H1 (cell line): ENCODE measurements around the gene IRGQ. TPM values are rescaled to one million over a fixed set of nuclear protein-coding genes. Genes with fewer than 3 reads are reported as not detected.
A peak's percentile ranks its signal among the peaks of the same experiment; 100 is the strongest.

Experiments
- ASH2L ChIP-seq: fragments of 200-600, 300-600 bp; sonication (generic); IDR thresholded peaks from one replicate; pipeline ENCODE4 v1.7.1; 2017; ENCODE audit warnings: low read length
- BACH1 ChIP-seq: IDR thresholded peaks from 2 replicates; pipeline ENCODE4 v1.6.1; 2012; ENCODE audit warnings: low read length, improper control_type of control experiment
- BCL11A ChIP-seq, 2 experiments: IDR thresholded peaks; one replicate each; pipeline ENCODE4 v1.6.1; 2011; ENCODE audit warnings: low read depth in 2 of 2, low read length in 2 of 2, mild to moderate bottlenecking in 2 of 2
- CBX5 ChIP-seq: fragments of 300-800, 300-1000 bp; sonication (generic); IDR thresholded peaks from 2 replicates; pipeline ENCODE4 v1.7.1; 2016; ENCODE audit warnings: antibody characterized with exemption, low read length, low read depth
- CREB1 ChIP-seq: IDR thresholded peaks from 2 replicates; pipeline ENCODE4 v1.6.1; 2012; ENCODE audit warnings: inconsistent platforms
- EP300 ChIP-seq, 2 experiments: IDR thresholded peaks; 1 replicate in 1 of 2; 2 replicates in 1 of 2; pipeline ENCODE4 v1.6.1; 2011 to 2012; ENCODE audit warnings: low read depth in 2 of 2, low read length in 2 of 2, mild to moderate bottlenecking in 2 of 2, borderline replicate concordance in 1 of 2, inconsistent platforms in 1 of 2, moderate library complexity in 1 of 2
- FOSL1 ChIP-seq: IDR thresholded peaks from 2 replicates; pipeline ENCODE4 v1.6.1; 2011; ENCODE audit warnings: mild to moderate bottlenecking, low read depth, low read length, moderate library complexity; ENCODE audit not compliant: insufficient read depth
- HDAC2 ChIP-seq, 2 experiments: fragments of 300-600 bp in 1 of 2; sonication (generic) in 1 of 2; IDR thresholded peaks; 2 replicates each; pipeline ENCODE4 v1.6.1; 2011 to 2012; ENCODE audit warnings: low read depth in 2 of 2, low read length in 2 of 2, mild to moderate bottlenecking in 2 of 2, moderate library complexity in 2 of 2, borderline replicate concordance in 1 of 2, inconsistent platforms in 1 of 2
- HDAC6 ChIP-seq: IDR thresholded peaks from one replicate; pipeline ENCODE4 v1.7.1; 2012; ENCODE audit warnings: low read depth, mild to moderate bottlenecking, inconsistent platforms, low read length, moderate library complexity
- KDM5A ChIP-seq: fragments of 200-600 bp; IDR thresholded peaks from 2 replicates; pipeline ENCODE4 v1.7.1; 2012; ENCODE audit warnings: mild to moderate bottlenecking, low read length, inconsistent platforms, mixed read lengths
- NANOG ChIP-seq: IDR thresholded peaks from 2 replicates; pipeline ENCODE4 v1.6.1; 2011; ENCODE audit warnings: low read length, low read depth, mild to moderate bottlenecking, inconsistent platforms; ENCODE audit not compliant: insufficient read depth, poor library complexity, severe bottlenecking
- RAD21 ChIP-seq, 2 experiments: IDR thresholded peaks in 1 of 2; conservative IDR thresholded peaks in 1 of 2; 2 replicates each; pipeline ENCODE4 v1.6.1; 2011; ENCODE audit warnings: low read depth in 2 of 2, low read length in 2 of 2, improper control_type of control experiment in 1 of 2, inconsistent platforms in 1 of 2, mild to moderate bottlenecking in 1 of 2, moderate library complexity in 1 of 2
- SIN3A ChIP-seq, 2 experiments: IDR thresholded peaks in 1 of 2; conservative IDR thresholded peaks in 1 of 2; 2 replicates each; pipeline ENCODE4 v1.6.1; 2011 to 2012; ENCODE audit warnings: low read length in 2 of 2, improper control_type of control experiment in 1 of 2, low read depth in 1 of 2, mild to moderate bottlenecking in 1 of 2
- SIX5 ChIP-seq: IDR thresholded peaks from 2 replicates; pipeline ENCODE4 v1.6.1; 2011; ENCODE audit warnings: mild to moderate bottlenecking, low read depth, low read length
- TAF1 ChIP-seq: IDR thresholded peaks from 2 replicates; pipeline ENCODE4 v1.6.1; 2011; ENCODE audit warnings: mild to moderate bottlenecking, low read depth, low read length
- TAF7 ChIP-seq: optimal IDR thresholded peaks from 2 replicates; pipeline ENCODE3; 2011; ENCODE audit warnings: low read depth, mild to moderate bottlenecking, inconsistent platforms, low read length, moderate library complexity, borderline replicate concordance
- TEAD4 ChIP-seq: IDR thresholded peaks from 2 replicates; pipeline ENCODE4 v1.6.1; 2012; ENCODE audit warnings: low read depth, low read length, inconsistent platforms, mixed read lengths
- polyA plus RNA-seq, 7 experiments: library from polyadenylated mRNA; depleted of rRNA in 3 of 7; stranded (reverse) in 5 of 7; unstranded in 2 of 7; fragments of >200 nt in 5 of 7; fragments of 200-250 nt in 2 of 7; gene quantifications; 1 replicate in 5 of 7; 2 replicates in 1 of 7; 4 replicates in 1 of 7; pipeline versions ENCODE4 v1.2.1 to v1.2.3, GENCODE V29; 2011 to 2013; ENCODE audit warnings: missing spikeins in 2 of 7, mixed read lengths in 2 of 7
- total RNA-seq: library from RNA; stranded (reverse); fragmentation: NEBNext Ultra II Directional; extraction: Animal tissue kit (Norgen Biotek cat#: 25700); gene quantifications from 2 replicates; pipeline ENCODE4 v1.2.1, GENCODE V29; 2021
- TF ChIP-seq, protein P1 (sequence below): IDR thresholded peaks from 2 replicates; pipeline ENCODE4 v1.6.1; 2011; ENCODE audit warnings: low read length, improper control_type of control experiment
- TF ChIP-seq, protein P2 (sequence below): IDR thresholded peaks from 2 replicates; pipeline ENCODE4 v1.6.1; 2012; ENCODE audit warnings: inconsistent platforms

The IRGQ gene
- total and polyA plus RNA-seq, 2 of the 8 experiments (the other 6 are each of a cell fraction or from before 2014, with no cell fraction given) = 16.0 to 42.9 TPM

DNA sequence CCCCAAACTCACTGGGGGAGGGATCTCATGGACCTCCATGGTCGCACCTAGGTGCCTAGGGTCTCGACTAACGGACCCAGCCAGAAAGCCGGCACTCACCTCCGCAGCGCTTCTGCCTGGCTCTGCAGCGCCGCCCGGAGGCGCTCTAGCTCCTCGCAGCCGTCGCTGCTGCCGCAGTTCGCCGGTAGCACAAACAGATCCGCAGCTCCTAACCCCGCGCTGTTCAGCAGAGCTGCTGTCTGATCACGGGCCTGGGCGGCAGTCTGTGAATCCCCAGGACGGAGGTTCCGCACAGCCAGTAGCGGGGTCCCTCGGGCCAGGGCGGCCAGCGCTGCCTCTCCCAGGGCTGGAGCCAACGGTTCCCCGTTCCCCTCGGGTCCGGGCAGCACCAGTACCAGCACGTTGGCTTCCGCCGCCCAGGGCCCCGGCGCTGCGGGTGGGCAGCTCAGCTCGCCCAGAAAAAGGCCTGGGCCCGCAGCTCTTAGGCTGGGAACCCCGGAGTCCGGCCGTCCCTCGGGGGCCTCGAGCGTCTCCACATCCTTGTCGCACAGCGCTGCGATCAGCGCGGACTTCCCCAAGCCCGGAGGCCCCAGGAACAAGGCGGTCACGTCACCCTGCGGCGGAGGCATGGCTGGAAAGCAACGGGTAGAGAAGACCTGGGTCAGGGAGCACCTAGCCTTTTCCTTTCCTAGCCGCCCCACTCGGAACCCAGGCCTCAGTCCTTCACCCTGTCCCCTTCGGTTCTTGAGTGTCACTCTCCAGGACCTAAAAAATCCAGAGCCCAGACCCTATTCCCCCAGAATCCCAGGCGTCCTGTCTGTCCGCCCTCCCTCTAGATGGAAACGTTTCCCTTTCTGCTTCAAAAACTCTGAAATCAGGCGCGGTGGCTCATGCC lies 977 bp downstream of the IRGQ start (continued):
- TF ChIP-seq, protein P1, sequence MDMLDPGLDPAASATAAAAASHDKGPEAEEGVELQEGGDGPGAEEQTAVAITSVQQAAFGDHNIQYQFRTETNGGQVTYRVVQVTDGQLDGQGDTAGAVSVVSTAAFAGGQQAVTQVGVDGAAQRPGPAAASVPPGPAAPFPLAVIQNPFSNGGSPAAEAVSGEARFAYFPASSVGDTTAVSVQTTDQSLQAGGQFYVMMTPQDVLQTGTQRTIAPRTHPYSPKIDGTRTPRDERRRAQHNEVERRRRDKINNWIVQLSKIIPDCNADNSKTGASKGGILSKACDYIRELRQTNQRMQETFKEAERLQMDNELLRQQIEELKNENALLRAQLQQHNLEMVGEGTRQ = no peak
- no peak for TF ChIP-seq TAF7
- TF ChIP-seq TEAD4 = no peak
- 0 out of 2 replicates have a peak, but pooled peaks have one; percentile 22 for TF ChIP-seq CREB1
- no peak for TF ChIP-seq FOSL1
- no peak; the same call in 1 of the 2 replicates for TF ChIP-seq KDM5A
- TF ChIP-seq, protein P2, sequence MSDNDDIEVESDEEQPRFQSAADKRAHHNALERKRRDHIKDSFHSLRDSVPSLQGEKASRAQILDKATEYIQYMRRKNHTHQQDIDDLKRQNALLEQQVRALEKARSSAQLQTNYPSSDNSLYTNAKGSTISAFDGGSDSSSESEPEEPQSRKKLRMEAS = 0 out of 2 replicates have a peak, but pooled peaks have one; percentile 10
- TF ChIP-seq BCL11A (IDR thresholded peaks at IDR 0.05; ENCODE audit: low read depth in 2 of 2, low read length in 2 of 2) = no peak
- no peak for TF ChIP-seq HDAC2 (IDR thresholded peaks at IDR 0.05; ENCODE audit: borderline replicate concordance in 1 of 2, low read depth in 2 of 2, low read length in 2 of 2)
- peak; percentile 61; the same call in 1 of the 2 replicates for TF ChIP-seq TAF1
- TF ChIP-seq EP300 (IDR thresholded peaks at IDR 0.05; ENCODE audit: borderline replicate concordance in 1 of 2, low read depth in 2 of 2, low read length in 2 of 2) = 0 out of 3 replicates have a peak, but pooled peaks of 1 of the 2 experiments have one; percentile 3
- peak; percentile 87 to 95 for TF ChIP-seq RAD21 (IDR thresholded peaks at IDR 0.05 in 1 of 2, conservative IDR thresholded peaks at IDR 0.05 in 1 of 2; ENCODE audit: low read depth in 2 of 2, low read length in 2 of 2)
- no peak for TF ChIP-seq BACH1
- no peak for TF ChIP-seq SIX5
- no peak for TF ChIP-seq CBX5
- peak; percentile 6 for TF ChIP-seq NANOG
- TF ChIP-seq HDAC6 = no peak
- peak; percentile 39 for TF ChIP-seq ASH2L
- TF ChIP-seq SIN3A (conservative IDR thresholded peaks at IDR 0.05 in 1 of 2, IDR thresholded peaks at IDR 0.05 in 1 of 2; ENCODE audit: low read depth in 1 of 2, low read length in 2 of 2) = peak; percentile 64 to 80; a peak in 2 of 4 replicates
